Measurements from ENCODE around the gene HOOK1.
"Not testable (repeated sequence)": the region's sequence is repeated elsewhere in the genome, so short reads cannot be mapped to it uniquely, and the experiment has no call there.

The HOOK1 gene

GRCh38 chr1:59819566-59820438, 5.1 kb downstream of the HOOK1 start:
- no peak for DNase-seq (ENCODE audit: low read depth)

- no peak for DNase-seq (ENCODE audit: low read depth)
Measured at GRCh38 chr1:59827055-59827643, 12.4 kb downstream of the HOOK1 start.

- DNase-seq (ENCODE audit: low read depth) = no peak
Measured at GRCh38 chr1:59828160-59828559, 13.4 kb downstream of the HOOK1 start.

GRCh38 chr1:59831529-59831928, 16.8 kb downstream of the HOOK1 start:
- DNase-seq (ENCODE audit: low read depth) = no peak

GRCh38 chr1:59833022-59833421, 18.3 kb downstream of the HOOK1 start:
- no peak for DNase-seq (ENCODE audit: low read depth)

- no peak for DNase-seq (ENCODE audit: low read depth)
Measured at GRCh38 chr1:59833991-59834390, 19.2 kb downstream of the HOOK1 start.

- not testable (repeated sequence) for DNase-seq (ENCODE audit: low read depth)
Measured at GRCh38 chr1:59837857-59838256, 23.1 kb downstream of the HOOK1 start.

GRCh38 chr1:59845091-59845490, 30.3 kb downstream of the HOOK1 start:
- DNase-seq (ENCODE audit: low read depth) = no peak

GRCh38 chr1:59846209-59846894, 31.6 kb downstream of the HOOK1 start:
- DNase-seq (ENCODE audit: low read depth) = no peak

- no peak for DNase-seq (ENCODE audit: low read depth)
Measured at GRCh38 chr1:59846895-59847282, 32.1 kb downstream of the HOOK1 start.

GRCh38 chr1:59852117-59852516, 37.4 kb downstream of the HOOK1 start:
- DNase-seq (ENCODE audit: low read depth) = no peak

GRCh38 chr1:59855297-59855696, 40.5 kb downstream of the HOOK1 start:
- not testable (repeated sequence) for DNase-seq (ENCODE audit: low read depth)

- no peak for DNase-seq (ENCODE audit: low read depth)
Measured at GRCh38 chr1:59856725-59857338, 42.1 kb downstream of the HOOK1 start.

- DNase-seq (ENCODE audit: low read depth) = no peak
Measured at GRCh38 chr1:59857679-59858354, 43.1 kb downstream of the HOOK1 start.

GRCh38 chr1:59866462-59866861, 51.7 kb downstream of the HOOK1 start:
- DNase-seq (ENCODE audit: low read depth) = no peak

- DNase-seq (ENCODE audit: low read depth) = no peak
Measured at GRCh38 chr1:59871746-59872145, 57.0 kb downstream of the HOOK1 start.

GRCh38 chr1:59877108-59877682, 62.4 kb downstream of the HOOK1 start:
- DNase-seq (ENCODE audit: low read depth) = no peak

GRCh38 chr1:59878370-59878769, 63.6 kb downstream of the HOOK1 start:
- no peak for DNase-seq (ENCODE audit: low read depth)

- peak; percentile 18 for DNase-seq (ENCODE audit: low read depth)
Measured at GRCh38 chr1:59879574-59879973, 64.8 kb downstream of the HOOK1 start.

GRCh38 chr1:59879996-59880505, 65.3 kb downstream of the HOOK1 start:
- no peak for DNase-seq (ENCODE audit: low read depth)

GRCh38 chr1:59880735-59881134, 66.0 kb downstream of the HOOK1 start:
- no peak for DNase-seq (ENCODE audit: low read depth)
